GM19193 (cell line): ENCODE results near the gene SMARCA2.

ENCODE experiments used
- POLR2A ChIP-seq: IDR thresholded peaks from 4 replicates; pipeline ENCODE4 v1.6.1; 2011; ENCODE audit not compliant: insufficient read depth, insufficient read length; ENCODE audit errors: extremely low read depth

Gene SMARCA2

GRCh38 chr9:2014696-2015580 lies at the start of gene SMARCA2:
TSS of gene SMARCA2 (plus strand) at chr9:2015347. CDS start at chr9:2029023, 13,676 bp downstream.
- TF ChIP-seq POLR2A = peak; percentile 82

- TF ChIP-seq POLR2A = no peak
These were observed 48.3 kb upstream of the SMARCA2 start for GRCh38 chr9:1966725-1967366.

- TF ChIP-seq POLR2A = no peak
These were observed 46.0 kb upstream of the SMARCA2 start for GRCh38 chr9:1969160-1969559.

GRCh38 chr9:1969898-1970297 lies 45.2 kb upstream of the SMARCA2 start:
- no peak for TF ChIP-seq POLR2A

GRCh38 chr9:1972672-1973071 lies 42.5 kb upstream of the SMARCA2 start:
- no peak for TF ChIP-seq POLR2A

- no peak for TF ChIP-seq POLR2A
These were observed 38.1 kb upstream of the SMARCA2 start for GRCh38 chr9:1977026-1977425.

GRCh38 chr9:1978941-1979340 lies 36.2 kb upstream of the SMARCA2 start:
- TF ChIP-seq POLR2A = no peak

- TF ChIP-seq POLR2A = no peak
These were observed 35.3 kb upstream of the SMARCA2 start for GRCh38 chr9:1979741-1980367.

- TF ChIP-seq POLR2A = no peak
These were observed 34.8 kb upstream of the SMARCA2 start for GRCh38 chr9:1980387-1980786.

- no peak for TF ChIP-seq POLR2A
These were observed 33.1 kb upstream of the SMARCA2 start for GRCh38 chr9:1982074-1982473.

- no peak for TF ChIP-seq POLR2A
These were observed 28.8 kb upstream of the SMARCA2 start for GRCh38 chr9:1986341-1986740.

GRCh38 chr9:1989500-1989899 lies 25.6 kb upstream of the SMARCA2 start:
- no peak for TF ChIP-seq POLR2A

- no peak for TF ChIP-seq POLR2A
These were observed 21.0 kb upstream of the SMARCA2 start for GRCh38 chr9:1994180-1994579.

- TF ChIP-seq POLR2A = no peak
These were observed 20.1 kb upstream of the SMARCA2 start for GRCh38 chr9:1995084-1995483.

- no peak for TF ChIP-seq POLR2A
These were observed 19.0 kb upstream of the SMARCA2 start for GRCh38 chr9:1996156-1996555.

GRCh38 chr9:1997646-1998045 lies 17.5 kb upstream of the SMARCA2 start:
- TF ChIP-seq POLR2A = no peak

- no peak for TF ChIP-seq POLR2A
These were observed 17.0 kb upstream of the SMARCA2 start for GRCh38 chr9:1998111-1998510.

- TF ChIP-seq POLR2A = no peak
These were observed 14.8 kb upstream of the SMARCA2 start for GRCh38 chr9:2000314-2000713.
